ENCODE measurements around the gene ABTB1.

ABTB1 gene

GRCh38 chr3:127672429-127673190 is at the start of gene ABTB1:
TSS of gene ABTB1 (plus strand) at chr3:127672952. CDS start at chr3:127673026, 74 bp downstream.
- peak in 51 of 56 donors; percentile 21 to 87 (median 68) for DNase-seq

GRCh38 chr3:127624063-127624462 is 48.7 kb upstream of the ABTB1 start:
- DNase-seq = no peak

GRCh38 chr3:127625821-127626220 is 46.9 kb upstream of the ABTB1 start:
- no peak for DNase-seq

GRCh38 chr3:127628426-127628787 is 44.3 kb upstream of the ABTB1 start:
- no peak for DNase-seq

- DNase-seq = peak in 39 of 56 donors; percentile 14 to 69 (median 32)
These were observed 43.8 kb upstream of the ABTB1 start, which contains the start of gene PODXL2 for GRCh38 chr3:127628788-127629466. TSS of gene PODXL2 (plus strand) at chr3:127629185. CDS start at chr3:127629220, 35 bp downstream.

- peak in 33 of 56 donors; percentile 9 to 78 (median 41) for DNase-seq
These were observed 43.0 kb upstream of the ABTB1 start for GRCh38 chr3:127629467-127630403.

- DNase-seq = no peak
These were observed 41.7 kb upstream of the ABTB1 start for GRCh38 chr3:127630811-127631714.

- DNase-seq = no peak
These were observed 40.5 kb upstream of the ABTB1 start for GRCh38 chr3:127632035-127632820.

- no peak for DNase-seq
These were observed 38.1 kb upstream of the ABTB1 start for GRCh38 chr3:127634653-127635052.

GRCh38 chr3:127637546-127637945 is 35.2 kb upstream of the ABTB1 start:
- DNase-seq = no peak

- DNase-seq = no peak
These were observed 34.8 kb upstream of the ABTB1 start for GRCh38 chr3:127637971-127638370.

- DNase-seq = no peak
These were observed 33.3 kb upstream of the ABTB1 start for GRCh38 chr3:127639173-127640041.

GRCh38 chr3:127640042-127640355 is 32.8 kb upstream of the ABTB1 start:
- no peak for DNase-seq

GRCh38 chr3:127644641-127645370 is 27.9 kb upstream of the ABTB1 start:
- DNase-seq = no peak

- no peak for DNase-seq
These were observed 27.3 kb upstream of the ABTB1 start for GRCh38 chr3:127645371-127646015.

GRCh38 chr3:127646501-127647046 is 26.2 kb upstream of the ABTB1 start:
- DNase-seq = no peak

GRCh38 chr3:127647166-127647844 is 25.4 kb upstream of the ABTB1 start:
- DNase-seq = no peak

All from nucleus accumbens (tissue), 56 donors.